IPS-18a (cell line): Measurements from ENCODE around the gene MNS1.
"Not testable (repeated sequence)": the region's sequence is repeated elsewhere in the genome, so short reads cannot be mapped to it uniquely, and the experiment has no call there.

Experiments
- H3K27ac ChIP-seq: one replicate; pipeline ENCODE4 v1.5.1; 2013; ENCODE audit warnings: low read length
- H3K27me3 ChIP-seq: one replicate; pipeline ENCODE4 v1.6.1; 2013; ENCODE audit warnings: mild to moderate bottlenecking, low read length; ENCODE audit not compliant: control insufficient read depth, insufficient read depth
- H3K36me3 ChIP-seq: one replicate; pipeline ENCODE4 v1.6.1; 2013; ENCODE audit warnings: low read depth, low read length; ENCODE audit not compliant: control insufficient read depth
- H3K4me1 ChIP-seq: one replicate; pipeline ENCODE4 v1.6.1; 2013; ENCODE audit warnings: low read depth, low read length; ENCODE audit not compliant: control insufficient read depth
- H3K4me3 ChIP-seq: one replicate; pipeline ENCODE4 v1.5.1; 2013; ENCODE audit warnings: low read length
- H3K9ac ChIP-seq: one replicate; pipeline ENCODE4 v1.6.1; 2013; ENCODE audit warnings: mild to moderate bottlenecking, low read length, moderate library complexity
- H3K9me3 ChIP-seq: one replicate; pipeline ENCODE4 v1.6.1; 2013; ENCODE audit warnings: low read depth, low read length; ENCODE audit not compliant: control insufficient read depth

The MNS1 gene, protein sequence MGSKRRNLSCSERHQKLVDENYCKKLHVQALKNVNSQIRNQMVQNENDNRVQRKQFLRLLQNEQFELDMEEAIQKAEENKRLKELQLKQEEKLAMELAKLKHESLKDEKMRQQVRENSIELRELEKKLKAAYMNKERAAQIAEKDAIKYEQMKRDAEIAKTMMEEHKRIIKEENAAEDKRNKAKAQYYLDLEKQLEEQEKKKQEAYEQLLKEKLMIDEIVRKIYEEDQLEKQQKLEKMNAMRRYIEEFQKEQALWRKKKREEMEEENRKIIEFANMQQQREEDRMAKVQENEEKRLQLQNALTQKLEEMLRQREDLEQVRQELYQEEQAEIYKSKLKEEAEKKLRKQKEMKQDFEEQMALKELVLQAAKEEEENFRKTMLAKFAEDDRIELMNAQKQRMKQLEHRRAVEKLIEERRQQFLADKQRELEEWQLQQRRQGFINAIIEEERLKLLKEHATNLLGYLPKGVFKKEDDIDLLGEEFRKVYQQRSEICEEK

DNA sequence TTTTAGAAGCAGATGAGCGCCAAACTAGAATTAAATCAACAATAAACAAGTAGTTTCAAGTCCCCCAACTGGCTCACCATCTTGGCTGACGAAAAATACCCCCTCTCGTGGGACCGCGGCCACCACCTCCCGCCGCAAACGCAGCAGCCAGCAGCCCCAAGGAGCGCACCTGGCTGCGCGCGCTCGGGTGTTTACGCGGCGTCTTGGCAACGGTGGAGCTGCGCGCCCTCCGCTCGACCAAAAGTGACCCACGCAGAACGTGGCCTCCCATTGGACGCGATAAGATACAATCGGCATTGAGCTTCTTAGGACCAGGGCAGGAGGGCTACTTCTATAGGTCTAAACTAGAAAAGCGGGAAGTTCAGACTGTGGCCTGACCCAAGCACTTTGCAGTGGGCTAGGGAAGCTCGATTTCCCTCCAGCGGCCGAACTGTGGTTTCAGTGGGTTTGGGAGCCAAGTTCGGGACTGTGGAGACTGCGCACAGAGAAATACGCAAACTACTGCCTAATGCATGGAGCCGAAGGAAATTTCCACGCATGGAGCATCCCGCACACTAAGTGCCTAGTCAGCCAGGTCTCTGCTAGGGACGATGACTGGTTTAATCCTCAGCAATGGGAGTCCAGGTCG is at the start of gene MNS1:
Gene MNS1 (minus strand): TSS at position 245 of the 628 bp plus-strand sequence. CDS start 165 bp downstream, at position 80.
- peak within 1 kb of the TSS; percentile 80 for H3K9ac ChIP-seq
- H3K4me1 ChIP-seq = peaks cover 4% of the 10 kb centered on the region
- H3K27ac ChIP-seq = no peak within 1 kb of the TSS
- no peaks in the 10 kb centered on the region for H3K9me3 ChIP-seq
- no peaks in the 10 kb centered on the region for H3K36me3 ChIP-seq
- H3K27me3 ChIP-seq = peaks cover 8% of the 10 kb centered on the region
- H3K4me3 ChIP-seq = peak within 1 kb of the TSS; percentile 69

- H3K9ac ChIP-seq = no peak overlapping the region
- no peak overlapping the region for H3K4me3 ChIP-seq
- H3K27ac ChIP-seq = no peak overlapping the region
- H3K9me3 ChIP-seq = no peaks in the 10 kb centered on the region
- no peaks in the 10 kb centered on the region for H3K4me1 ChIP-seq
- H3K27me3 ChIP-seq = no peaks in the 10 kb centered on the region
- no peaks in the 10 kb centered on the region for H3K36me3 ChIP-seq
These were observed 31.7 kb upstream of the MNS1 start for GRCh38 chr15:56496635-56497034.

DNA sequence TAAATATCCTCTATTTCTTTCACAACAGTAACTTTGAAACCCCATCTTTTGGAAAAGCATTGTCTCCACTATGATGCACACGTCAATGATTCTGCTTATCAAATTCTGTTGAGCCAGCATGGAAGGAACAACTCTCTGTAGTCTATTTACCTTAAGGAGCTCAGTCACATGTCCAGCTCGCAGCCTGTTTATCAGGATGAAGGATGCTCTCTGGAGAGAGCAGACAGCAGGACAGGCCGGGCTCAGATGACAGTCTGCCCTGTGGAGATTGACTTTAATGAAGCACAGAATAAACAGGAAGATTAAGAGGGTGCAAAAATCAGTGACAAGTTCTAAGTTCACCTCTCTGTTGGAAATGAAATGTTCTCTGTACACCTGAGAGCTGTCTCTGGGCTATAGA is 30.6 kb upstream of the MNS1 start:
- H3K4me1 ChIP-seq = no peaks in the 10 kb centered on the region
- H3K36me3 ChIP-seq = no peaks in the 10 kb centered on the region

DNA sequence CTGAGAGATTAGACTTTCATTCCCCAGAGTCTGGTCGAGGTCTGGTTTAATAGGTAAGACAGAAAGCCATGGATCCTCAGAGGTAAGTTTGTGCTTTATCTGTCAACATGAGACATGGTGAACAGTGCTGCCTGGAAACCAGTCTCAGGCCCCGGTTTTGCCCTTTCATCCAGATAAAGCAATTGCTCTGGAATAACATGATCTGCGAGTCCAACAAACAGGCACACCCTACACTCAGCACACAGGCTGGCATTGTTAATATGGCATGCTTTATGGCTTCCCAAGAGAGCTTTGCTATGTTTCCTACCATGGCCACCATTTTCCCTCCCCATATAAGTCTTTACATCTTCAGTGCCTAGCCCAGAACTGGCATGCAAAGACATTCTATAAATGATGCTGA is 30.1 kb upstream of the MNS1 start:
- H3K4me3 ChIP-seq = no peak overlapping the region
- H3K27ac ChIP-seq = no peak overlapping the region
- no peaks in the 10 kb centered on the region for H3K36me3 ChIP-seq
- no peaks in the 10 kb centered on the region for H3K9me3 ChIP-seq
- H3K27me3 ChIP-seq = no peaks in the 10 kb centered on the region
- H3K4me1 ChIP-seq = no peaks in the 10 kb centered on the region
- H3K9ac ChIP-seq = no peak overlapping the region

More for the DNA sequence above, 30.6 kb upstream of the MNS1 start:
- Histone ChIP-seq H3K9me3 (no peaks in the 10 kb centered on the region), H3K9ac (no peak overlapping the region), H3K27me3 (no peaks in the 10 kb centered on the region), H3K27ac (no peak overlapping the region), H3K4me3 (no peak overlapping the region)

DNA sequence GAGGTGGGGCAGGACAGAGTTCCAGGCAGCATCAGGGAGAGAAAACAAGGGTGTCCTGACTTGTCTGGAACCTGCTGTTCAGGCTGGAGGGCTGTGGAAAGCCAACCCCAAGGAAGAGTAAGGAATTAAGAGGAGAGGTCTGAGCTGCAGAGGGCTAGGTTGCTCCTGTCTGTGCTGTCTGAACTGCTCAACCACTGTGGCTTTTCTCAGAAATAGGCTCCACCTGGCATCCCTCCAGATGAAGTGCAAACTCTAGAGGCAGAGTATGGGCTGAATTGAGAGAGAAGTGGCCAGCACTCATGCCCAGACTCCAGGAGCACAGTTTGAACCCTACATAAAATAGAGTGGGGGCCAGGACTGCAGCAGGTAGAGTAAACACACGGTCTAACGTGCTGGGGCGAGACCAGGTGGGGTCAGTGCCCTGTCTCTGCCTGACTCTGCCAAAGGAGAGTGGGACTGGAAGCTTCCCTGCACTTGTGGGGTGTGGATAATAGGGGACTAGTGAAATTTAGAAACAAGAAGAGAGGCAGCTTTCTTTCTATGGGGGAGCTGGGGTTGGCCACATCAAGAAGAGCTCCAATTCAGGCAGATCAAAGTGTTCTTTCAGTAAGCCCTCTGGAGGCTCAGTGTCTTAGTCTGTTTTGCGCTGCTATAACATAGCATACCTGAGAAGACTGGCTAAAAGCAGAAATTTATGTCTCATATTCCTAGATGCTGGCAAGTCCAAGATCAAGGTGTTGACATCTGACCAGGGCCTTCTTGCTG is 28.0 kb upstream of the MNS1 start:
- Histone ChIP-seq H3K36me3 (no peaks in the 10 kb centered on the region), H3K4me3 (no peak overlapping the region), H3K27ac (no peak overlapping the region), H3K9ac (no peak overlapping the region), H3K9me3 (no peaks in the 10 kb centered on the region), H3K27me3 (no peaks in the 10 kb centered on the region), H3K4me1 (no peaks in the 10 kb centered on the region)

- H3K9ac ChIP-seq = no peak overlapping the region
- no peaks in the 10 kb centered on the region for H3K9me3 ChIP-seq
- no peak overlapping the region for H3K4me3 ChIP-seq
- H3K36me3 ChIP-seq = no peaks in the 10 kb centered on the region
- no peaks in the 10 kb centered on the region for H3K27me3 ChIP-seq
- no peaks in the 10 kb centered on the region for H3K4me1 ChIP-seq
- H3K27ac ChIP-seq = no peak overlapping the region
These were observed 27.3 kb upstream of the MNS1 start for GRCh38 chr15:56492236-56492635.

DNA sequence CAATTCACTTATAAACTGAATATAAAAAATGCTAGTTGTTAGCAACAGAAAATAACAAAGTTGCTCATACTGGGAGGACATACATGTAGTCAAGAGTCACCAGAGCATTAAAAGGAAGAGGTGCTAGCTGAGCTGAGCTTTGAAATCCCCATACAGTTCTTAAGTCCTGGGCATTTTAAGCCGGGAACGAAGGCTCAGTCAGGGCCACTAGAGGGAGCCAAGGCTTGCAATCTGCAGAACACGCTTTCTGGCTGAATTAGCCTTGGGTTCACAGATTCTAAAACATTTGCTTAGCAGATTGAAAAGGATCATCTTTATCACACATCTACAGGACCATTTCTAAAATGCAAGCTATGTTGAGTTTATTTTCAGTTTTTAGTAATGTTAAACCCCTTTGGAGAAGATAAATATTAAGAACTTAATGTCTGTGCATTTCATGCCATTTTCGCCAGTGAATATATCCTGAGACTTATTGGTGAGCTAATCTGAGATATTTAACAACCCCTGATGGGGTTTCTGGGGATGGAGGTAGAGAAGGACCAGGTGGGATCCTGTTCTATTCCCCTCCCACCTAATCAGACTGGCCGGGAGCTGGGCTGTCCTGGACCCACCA is 26.3 kb upstream of the MNS1 start:
- no peak overlapping the region for H3K4me3 ChIP-seq
- H3K9ac ChIP-seq = no peak overlapping the region
- H3K36me3 ChIP-seq = no peaks in the 10 kb centered on the region
- H3K27ac ChIP-seq = no peak overlapping the region
- no peaks in the 10 kb centered on the region for H3K27me3 ChIP-seq
- no peaks in the 10 kb centered on the region for H3K4me1 ChIP-seq
- no peaks in the 10 kb centered on the region for H3K9me3 ChIP-seq

- no peaks in the 10 kb centered on the region for H3K27me3 ChIP-seq
- no peak overlapping the region for H3K27ac ChIP-seq
- no peak overlapping the region for H3K4me3 ChIP-seq
- no peak overlapping the region for H3K9ac ChIP-seq
- peaks cover 1% of the 10 kb centered on the region for H3K9me3 ChIP-seq
- H3K4me1 ChIP-seq = no peaks in the 10 kb centered on the region
- H3K36me3 ChIP-seq = no peaks in the 10 kb centered on the region
These were observed 25.5 kb upstream of the MNS1 start for GRCh38 chr15:56490461-56490860.

GRCh38 chr15:56486206-56486605 is 21.3 kb upstream of the MNS1 start:
- not testable (repeated sequence) for H3K9ac ChIP-seq, H3K27me3 ChIP-seq, H3K36me3 ChIP-seq, H3K27ac ChIP-seq, H3K4me3 ChIP-seq, H3K4me1 ChIP-seq, H3K9me3 ChIP-seq

DNA sequence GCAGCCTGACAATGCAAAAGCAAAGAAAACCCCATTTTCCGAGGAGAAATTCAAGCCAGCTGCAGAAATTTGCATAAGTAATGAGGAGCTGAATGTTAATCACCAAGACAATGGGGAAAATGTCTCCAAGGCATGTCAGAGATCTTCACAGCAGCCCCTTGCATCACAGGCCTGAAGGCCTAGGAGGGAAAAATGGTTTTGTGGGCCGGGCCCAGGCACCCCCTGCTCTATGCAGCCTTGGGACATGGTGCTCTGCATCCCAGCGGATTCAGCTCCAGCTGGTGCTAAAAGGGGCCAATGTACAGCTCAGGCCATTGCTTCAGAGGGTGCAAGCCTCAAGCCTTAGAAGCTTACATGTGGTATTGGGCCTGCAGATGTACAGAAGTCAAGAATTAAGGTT is 20.5 kb upstream of the MNS1 start:
- not testable (repeated sequence) for H3K9ac ChIP-seq, H3K27ac ChIP-seq, H3K4me3 ChIP-seq, H3K36me3 ChIP-seq, H3K4me1 ChIP-seq, H3K9me3 ChIP-seq, H3K27me3 ChIP-seq

DNA sequence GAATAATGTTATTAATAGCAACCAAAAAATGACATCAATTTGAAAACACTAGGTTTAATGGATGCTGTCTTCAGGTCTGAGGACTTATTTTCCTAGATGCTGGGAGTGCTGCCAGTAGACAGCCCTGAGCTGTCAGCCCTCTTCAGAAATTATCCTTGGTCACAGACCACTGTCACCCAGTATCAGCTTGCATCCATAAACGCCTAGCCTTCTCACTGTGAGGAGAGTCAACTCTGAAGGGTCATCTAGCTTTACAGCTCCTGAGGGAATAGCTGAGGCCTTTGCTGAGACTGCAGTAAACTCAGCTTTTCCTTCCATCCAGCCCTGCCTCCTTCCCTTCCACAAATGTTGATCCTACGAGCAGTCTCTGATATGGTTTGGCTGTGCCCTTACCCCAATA is 19.4 kb upstream of the MNS1 start:
- H3K36me3 ChIP-seq = no peaks in the 10 kb centered on the region
- H3K4me1 ChIP-seq = no peaks in the 10 kb centered on the region
- no peaks in the 10 kb centered on the region for H3K27me3 ChIP-seq

More for the DNA sequence above, 19.4 kb upstream of the MNS1 start:
- Histone ChIP-seq H3K9ac (no peak overlapping the region), H3K4me3 (no peak overlapping the region), H3K9me3 (peaks cover 3% of the 10 kb centered on the region), H3K27ac (no peak overlapping the region)
